HEK293 (cell line): ENCODE results near the gene ADAMTS2.

Source experiments
- CTCF ChIP-seq: fragments of 450-650 bp; formaldehyde crosslinking; IDR thresholded peaks from 2 replicates; pipeline ENCODE4 v1.5.1; 2016; ENCODE audit warnings: missing biosample characterization, missing genetic modification characterization
- KLF16 ChIP-seq: fragments of 450-650 bp; formaldehyde crosslinking; IDR thresholded peaks from 2 replicates; pipeline ENCODE4 v1.5.1; 2017; ENCODE audit warnings: missing biosample characterization, missing genetic modification characterization
- KLF7 ChIP-seq: fragments of 450-650 bp; formaldehyde crosslinking; IDR thresholded peaks from 2 replicates; pipeline ENCODE4 v1.5.1; 2016; ENCODE audit warnings: missing biosample characterization, missing genetic modification characterization, borderline replicate concordance
- RBAK ChIP-seq: fragments of 450-650 bp; formaldehyde crosslinking; IDR thresholded peaks from 2 replicates; pipeline ENCODE4 v1.5.1; 2016; ENCODE audit warnings: missing biosample characterization, missing genetic modification characterization
- REST ChIP-seq: fragments of 450-650 bp; formaldehyde crosslinking; IDR thresholded peaks from 2 replicates; pipeline ENCODE4 v1.5.1; 2016; ENCODE audit warnings: missing biosample characterization, missing genetic modification characterization
- SP3 ChIP-seq: fragments of 450-650 bp; formaldehyde crosslinking; IDR thresholded peaks from 2 replicates; pipeline ENCODE4 v1.5.1; 2016; ENCODE audit warnings: missing biosample characterization, missing genetic modification characterization
- ZNF24 ChIP-seq: fragments of 450-650 bp; formaldehyde crosslinking; IDR thresholded peaks from 2 replicates; pipeline ENCODE4 v1.5.1; 2016; ENCODE audit warnings: missing biosample characterization, missing genetic modification characterization
- ZNF473 ChIP-seq: fragments of 450-650 bp; formaldehyde crosslinking; IDR thresholded peaks from 2 replicates; pipeline ENCODE4 v1.5.1; 2017; ENCODE audit warnings: missing biosample characterization, missing genetic modification characterization
- ZNF510 ChIP-seq: fragments of 450-650 bp; formaldehyde crosslinking; IDR thresholded peaks from 2 replicates; pipeline ENCODE4 v1.5.1; 2018; ENCODE audit warnings: mild to moderate bottlenecking, missing genetic modification characterization, missing biosample characterization; ENCODE audit not compliant: insufficient replicate concordance
- ZNF558 ChIP-seq: fragments of 450-650 bp; formaldehyde crosslinking; IDR thresholded peaks from 2 replicates; pipeline ENCODE4 v1.5.1; 2016; ENCODE audit warnings: missing biosample characterization, missing genetic modification characterization
- ZNF629 ChIP-seq: fragments of 450-650 bp; formaldehyde crosslinking; IDR thresholded peaks from 2 replicates; pipeline ENCODE4 v1.5.1; 2017; ENCODE audit warnings: missing biosample characterization, missing genetic modification characterization
- ZNF658 ChIP-seq: fragments of 450-650 bp; formaldehyde crosslinking; IDR thresholded peaks from 2 replicates; pipeline ENCODE4; 2016; ENCODE audit warnings: missing biosample characterization, missing genetic modification characterization
- ZNF843 ChIP-seq: fragments of 450-650 bp; formaldehyde crosslinking; IDR thresholded peaks from 2 replicates; pipeline ENCODE4 v1.5.1; 2016; ENCODE audit warnings: missing biosample characterization, missing genetic modification characterization

- TF ChIP-seq ZNF558 (tag by site-specific recombination) (no peak), ZNF843 (tag by site-specific recombination) (no peak), ZNF658 (tag by site-specific recombination) (no peak), CTCF (tag by site-specific recombination) (no peak), SP3 (tag by site-specific recombination) (no peak), KLF7 (tag by site-specific recombination) (no peak), ZNF24 (tag by site-specific recombination) (no peak), RBAK (no peak), KLF16 (tag by site-specific recombination) (no peak), REST (tag by site-specific recombination) (no peak), ZNF473 (no peak), ZNF510 (tag by site-specific recombination) (no peak), ZNF629 (tag by site-specific recombination) (no peak)
These were observed 34.7 kb downstream of the ADAMTS2 start for GRCh38 chr5:179310439-179311090.
